Dedifferentiated amniotic fluid mesenchymal stem cell (primary cell): ENCODE data around the gene HSF2BP.
"Not testable (repeated sequence)": the region's sequence is repeated elsewhere in the genome, so short reads cannot be mapped to it uniquely, and the experiment has no call there.

Experiments
- DNase-seq: peaks from one replicate; pipeline ENCODE4 v3.0.0-alpha.2; 2016; ENCODE audit errors: extremely low spot score

HSF2BP gene

DNA sequence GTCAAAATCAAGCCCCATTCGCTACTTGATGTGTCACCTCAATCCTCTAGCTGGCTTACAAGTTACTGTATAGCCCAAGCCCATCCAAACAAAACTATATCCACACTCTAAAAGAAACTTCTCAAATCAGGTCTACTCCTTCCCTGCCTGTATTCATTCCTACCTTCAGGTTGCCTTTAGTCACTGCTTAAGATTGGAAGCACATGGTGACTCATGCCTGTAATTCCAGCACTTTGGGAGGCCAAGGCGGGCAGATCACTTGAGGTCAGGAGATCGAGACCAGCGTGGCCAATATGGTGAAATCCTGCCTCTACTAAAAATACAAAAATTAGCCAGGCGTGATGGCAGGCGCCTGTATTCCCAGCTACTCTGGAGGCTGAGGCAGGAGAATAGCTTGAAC is 7.4 kb downstream of the HSF2BP start:
- not testable (repeated sequence) for DNase-seq

DNA sequence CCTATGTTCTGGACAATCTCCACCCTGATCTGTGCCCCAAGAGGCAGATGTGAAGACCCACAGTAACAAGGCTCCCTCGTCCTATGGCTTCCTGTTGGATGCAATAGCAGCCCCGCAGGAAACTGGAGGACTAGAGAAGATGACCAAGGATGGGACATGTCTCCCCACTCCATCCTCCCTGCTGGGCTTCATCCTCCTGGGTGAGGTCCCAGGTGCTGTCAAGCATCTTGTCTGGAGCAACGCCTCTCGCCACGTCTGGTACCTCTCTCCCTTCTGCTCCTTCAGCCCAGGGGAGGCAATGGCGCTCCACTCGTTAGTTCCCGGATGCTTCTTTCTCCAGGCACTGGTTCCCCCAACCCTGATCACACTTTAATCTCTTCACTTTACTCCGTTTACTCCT is 11.1 kb downstream of the HSF2BP start:
- no peak for DNase-seq

DNA sequence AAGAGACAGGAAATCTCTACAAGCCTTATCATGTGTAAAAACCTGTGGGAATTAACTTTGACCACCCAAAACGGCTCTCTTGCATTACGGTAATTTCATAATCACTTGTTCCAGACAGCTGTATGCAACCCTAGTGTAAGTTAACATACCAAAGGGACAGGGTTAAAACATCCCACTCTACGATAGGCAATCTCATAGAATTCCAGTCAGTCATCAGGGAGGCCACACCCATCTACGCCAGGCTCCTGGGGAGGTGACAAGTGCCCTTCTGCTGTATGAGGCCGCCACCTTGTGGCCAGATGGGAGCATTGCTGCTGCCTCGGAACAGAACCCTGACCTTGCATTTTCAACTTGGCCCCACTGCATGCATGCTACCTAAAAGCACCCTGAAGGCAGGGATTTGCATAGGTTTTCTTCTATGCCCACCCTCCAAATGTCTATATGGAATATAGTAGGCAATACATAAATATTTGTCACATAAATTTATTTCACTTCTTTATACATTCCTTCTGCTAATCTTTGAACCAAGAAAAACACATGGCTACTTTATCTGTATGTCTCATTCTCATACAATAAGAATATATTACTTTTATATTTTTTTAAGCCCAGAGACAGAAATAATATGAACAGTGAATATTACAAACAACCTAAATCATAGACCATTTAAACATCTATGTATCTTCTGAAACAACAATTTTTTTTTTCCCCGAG is 12.6 kb downstream of the HSF2BP start:
- DNase-seq: peak; percentile 88

DNA sequence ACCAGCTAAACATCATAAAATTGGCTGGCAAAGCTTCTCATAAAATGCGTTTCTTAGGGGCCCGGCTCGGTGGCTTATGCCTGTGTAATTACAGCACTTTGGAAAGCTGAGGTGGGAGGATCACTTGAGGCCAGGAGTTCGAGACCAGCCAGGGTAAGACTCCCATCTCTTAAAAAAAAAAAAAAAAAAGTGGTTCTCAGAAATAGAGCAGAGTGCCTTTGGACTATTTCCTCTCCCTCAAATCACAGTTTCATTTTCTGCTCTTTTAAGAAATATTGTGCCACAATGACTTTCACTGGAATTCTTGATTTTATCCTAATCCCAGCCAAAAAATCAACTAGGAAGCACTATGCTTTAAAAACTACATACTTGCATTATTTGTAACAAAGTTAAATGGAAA is 13.3 kb downstream of the HSF2BP start:
- no peak for DNase-seq

DNA sequence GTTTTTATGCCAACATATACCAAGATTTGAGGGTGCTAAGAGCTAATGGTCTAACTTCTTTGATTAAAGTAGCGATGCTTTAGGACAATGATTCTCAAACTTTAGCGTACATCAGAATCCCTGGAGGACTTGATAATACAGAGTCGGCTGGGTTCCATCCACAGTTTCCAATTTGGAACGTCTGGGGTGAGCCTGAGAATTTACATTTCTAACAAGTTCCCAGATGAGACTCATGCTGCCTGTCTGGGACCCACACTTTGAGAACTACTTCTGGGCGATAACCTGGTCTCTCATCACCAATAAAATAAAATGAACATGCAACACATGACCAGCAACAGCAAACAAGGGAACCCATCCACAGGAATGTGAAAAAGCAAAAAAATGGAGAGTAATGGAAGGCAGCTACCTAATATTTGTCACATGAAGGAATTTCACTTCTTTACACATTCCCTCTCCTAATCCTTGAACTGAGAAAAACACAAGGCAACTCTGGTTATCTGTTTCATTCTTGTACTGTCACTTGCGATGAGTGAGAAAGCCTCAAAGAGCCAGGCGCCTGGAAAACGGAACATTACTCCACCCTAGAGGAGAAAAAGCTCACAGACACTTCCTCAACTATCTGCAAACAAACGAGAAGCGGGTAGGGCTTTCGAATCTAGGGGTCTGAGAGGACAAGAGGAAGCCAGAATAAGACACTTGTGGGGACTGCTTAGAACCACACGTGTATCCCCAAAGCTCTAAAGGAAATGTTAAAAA is 14.0 kb downstream of the HSF2BP start:
- DNase-seq: peak; percentile 62

DNA sequence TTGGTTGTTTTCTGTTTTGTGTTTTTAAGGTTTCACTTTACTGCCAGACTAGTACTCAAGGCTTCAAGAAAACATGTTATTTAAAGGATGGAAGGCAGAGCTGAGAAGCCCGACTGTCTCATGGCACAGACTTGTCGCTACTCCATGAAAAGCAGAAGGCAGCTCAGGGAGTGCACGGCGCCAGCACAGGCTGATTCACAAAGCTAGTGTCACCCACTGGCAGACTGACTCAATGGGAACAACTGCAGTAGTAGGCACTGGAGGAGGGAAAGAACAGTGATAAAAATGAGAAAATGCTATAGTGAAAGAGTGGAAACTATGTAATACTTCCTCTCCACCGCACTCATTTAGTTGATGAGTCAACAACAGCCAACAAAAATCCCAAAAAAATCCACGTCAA is 14.7 kb downstream of the HSF2BP start:
- peak; percentile 38 for DNase-seq

DNA sequence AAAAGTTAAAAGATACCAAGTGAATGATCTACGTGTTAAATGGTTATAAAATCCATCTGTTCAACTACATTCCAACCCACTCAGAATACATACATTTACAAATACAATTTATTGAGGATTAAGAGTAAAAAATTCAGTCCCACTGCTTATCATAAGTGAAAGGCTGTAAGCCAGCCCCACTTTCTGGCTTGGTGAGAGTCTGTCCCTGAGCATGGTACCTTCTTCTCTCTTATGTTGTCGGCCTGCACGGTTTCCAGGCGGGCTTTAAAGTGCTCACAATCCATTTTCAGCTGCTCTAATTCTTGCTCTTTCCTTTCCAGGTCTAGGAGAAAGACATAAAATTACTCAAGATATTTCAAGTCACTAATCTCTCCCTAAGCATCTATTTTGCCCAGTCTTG is 15.2 kb downstream of the HSF2BP start:
- no peak for DNase-seq

DNA sequence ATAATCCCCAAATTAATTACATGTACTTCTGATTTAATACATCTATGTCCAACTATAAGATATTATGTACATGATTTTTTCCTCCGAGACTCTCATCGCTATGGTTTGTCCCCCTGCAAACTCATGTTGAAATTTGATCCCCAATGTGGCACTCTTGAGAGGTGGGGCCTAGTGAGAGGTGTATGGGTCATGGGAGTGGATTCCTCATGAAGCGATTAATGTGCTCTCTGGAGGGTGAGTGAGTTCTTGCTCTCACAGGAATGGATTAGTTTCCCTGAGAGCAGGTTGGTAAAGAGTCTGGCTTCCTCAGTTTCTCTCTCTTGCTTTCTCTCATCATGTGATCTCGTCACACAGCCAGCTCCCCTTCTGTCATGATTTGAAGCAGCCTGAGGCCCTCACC is 16.1 kb downstream of the HSF2BP start:
- no peak for DNase-seq

DNA sequence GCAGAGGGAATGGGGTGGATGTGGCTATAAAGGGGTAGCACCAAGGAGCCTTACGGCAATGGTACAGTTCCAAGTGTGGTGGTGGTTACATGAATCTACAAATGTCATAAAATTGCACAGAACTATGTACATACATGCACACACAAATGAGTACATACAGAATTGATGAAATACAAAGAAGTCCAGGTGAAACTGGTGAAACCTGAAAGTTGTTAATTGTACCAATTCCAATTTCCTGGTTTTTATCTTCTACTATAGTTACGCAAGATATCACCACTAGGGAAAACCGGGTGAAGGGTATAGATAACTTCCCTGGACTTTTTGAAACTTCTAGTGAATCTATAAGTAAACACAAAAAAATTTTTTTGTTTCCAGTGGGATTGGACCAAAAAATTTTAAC is 18.9 kb downstream of the HSF2BP start:
- DNase-seq: no peak

DNA sequence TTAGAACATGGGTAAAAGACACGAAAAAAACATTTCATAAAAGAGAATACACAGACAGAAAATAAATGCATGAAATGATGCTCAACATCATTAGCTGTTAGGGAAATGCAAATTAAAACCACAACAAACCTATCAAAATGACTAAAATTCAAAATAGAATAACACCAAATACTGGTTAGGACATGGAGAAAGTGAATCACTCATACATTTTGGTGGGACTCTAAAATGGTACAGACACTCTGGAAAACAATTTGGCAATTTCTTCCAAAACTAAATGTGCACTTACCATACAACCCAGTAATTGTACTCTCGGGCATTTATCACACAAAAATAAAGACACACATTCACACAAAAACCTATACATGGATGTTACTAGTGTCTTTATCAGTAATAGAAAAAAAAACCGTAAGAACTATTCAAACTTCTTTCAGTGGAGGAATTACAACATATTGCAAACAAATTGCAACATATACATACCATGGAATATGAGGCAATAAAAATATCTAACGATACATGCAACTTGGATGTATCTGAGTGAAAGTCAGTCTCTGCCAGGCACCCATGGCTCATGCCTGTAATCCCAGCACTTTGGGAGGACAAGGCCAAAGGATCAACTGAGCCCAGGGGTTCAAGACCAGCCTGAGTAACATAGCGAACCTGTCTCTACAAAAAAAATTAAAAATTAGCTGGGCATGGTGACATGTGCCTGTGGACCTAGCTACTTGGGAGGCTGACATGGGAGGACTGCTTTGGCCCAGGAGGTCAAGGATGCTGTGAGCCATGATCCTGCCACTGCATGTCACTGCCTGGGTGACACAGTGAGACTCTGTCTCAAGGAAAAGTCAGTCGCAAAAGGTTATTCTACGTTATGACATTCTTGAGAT is 19.6 kb downstream of the HSF2BP start:
- DNase-seq: peak; percentile 88

DNA sequence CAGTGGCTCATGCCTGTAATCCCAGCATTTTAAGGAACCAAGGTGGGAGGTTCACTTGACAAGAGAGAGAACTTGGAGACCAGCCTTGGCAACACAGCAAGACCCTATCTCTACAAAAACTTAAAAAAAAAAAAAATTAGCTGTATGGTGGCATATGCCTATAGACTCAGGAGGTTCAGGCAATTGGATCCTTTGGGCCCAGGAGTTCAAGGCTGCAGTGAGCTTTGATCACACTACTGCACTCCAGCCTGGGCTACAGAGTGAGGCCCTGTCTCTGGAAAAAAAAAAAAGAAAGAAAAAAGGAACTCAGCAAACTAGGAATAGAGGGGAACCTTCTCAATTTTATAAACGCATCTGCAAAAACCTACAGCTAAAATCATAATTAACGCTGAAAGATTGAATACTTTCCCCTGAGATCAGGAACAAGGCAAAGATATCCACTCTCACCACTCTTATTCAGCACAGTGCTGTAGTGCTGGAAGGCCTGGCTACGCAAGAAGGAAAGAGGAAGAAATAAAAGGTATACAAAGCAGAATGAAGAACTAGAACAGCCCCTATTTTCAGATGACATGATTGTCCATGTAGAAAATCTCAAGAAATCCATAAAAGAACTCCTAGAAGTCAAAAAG is 21.6 kb downstream of the HSF2BP start:
- DNase-seq: no peak

DNA sequence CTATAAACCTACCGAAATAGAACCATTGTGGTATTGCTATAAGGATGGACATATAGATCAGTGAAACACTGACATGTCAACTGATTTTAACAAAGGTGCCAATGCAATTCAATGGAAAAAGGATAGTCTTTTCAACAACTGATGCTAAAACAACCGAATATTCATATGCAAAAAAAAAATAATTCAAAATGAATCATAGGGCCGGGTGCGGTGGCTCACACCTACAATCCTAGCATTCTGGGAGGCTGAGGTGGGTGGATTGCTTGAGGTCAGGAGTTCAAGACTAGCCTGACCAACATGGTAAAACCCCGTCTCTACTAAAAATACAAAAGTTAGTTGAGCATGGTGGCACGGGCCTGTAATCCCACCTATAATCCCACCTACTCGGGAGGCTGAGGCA is 23.9 kb downstream of the HSF2BP start:
- no peak for DNase-seq

DNA sequence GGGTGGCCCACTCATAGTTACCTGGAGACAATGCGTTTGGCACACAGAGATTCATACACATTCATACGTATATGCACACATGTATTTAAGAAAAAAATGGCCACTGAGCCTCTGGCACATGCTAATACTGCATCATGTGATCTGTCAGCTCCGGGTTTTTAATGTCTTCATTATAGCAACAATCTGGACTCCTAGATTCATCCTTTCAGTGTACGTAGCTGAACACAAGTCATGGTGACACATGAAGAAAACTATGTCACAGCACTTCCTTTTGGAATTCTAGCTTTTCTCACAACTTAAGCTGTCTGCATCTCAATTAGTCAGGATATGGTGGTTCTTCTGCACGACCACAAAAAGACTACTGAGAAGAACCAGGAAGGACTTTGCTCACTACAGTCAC is 24.7 kb downstream of the HSF2BP start:
- no peak for DNase-seq

DNA sequence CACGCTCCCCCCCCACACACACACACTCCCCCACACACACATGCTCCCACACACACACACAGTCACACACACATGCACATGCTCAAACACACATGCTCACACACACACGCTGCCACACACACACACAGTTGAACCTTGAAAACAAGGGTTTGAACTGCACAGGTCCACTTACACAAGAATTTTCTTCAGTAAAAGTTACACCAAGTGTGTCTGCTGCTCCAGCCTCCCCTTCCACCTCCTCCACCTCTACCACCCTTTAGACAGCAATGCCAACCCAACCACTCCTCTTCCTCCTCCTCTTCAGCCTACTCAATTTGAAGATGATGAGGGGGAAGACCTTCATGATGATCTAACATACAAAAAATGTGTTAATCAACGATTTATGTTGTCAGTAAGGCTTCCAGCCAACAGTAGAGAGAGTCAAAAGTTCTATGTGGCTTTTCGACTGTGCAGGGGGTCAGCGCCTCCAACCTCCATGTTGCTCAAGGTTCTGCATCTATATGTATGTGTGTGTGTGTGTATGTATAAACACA is 26.8 kb downstream of the HSF2BP start:
- no peak for DNase-seq

DNA sequence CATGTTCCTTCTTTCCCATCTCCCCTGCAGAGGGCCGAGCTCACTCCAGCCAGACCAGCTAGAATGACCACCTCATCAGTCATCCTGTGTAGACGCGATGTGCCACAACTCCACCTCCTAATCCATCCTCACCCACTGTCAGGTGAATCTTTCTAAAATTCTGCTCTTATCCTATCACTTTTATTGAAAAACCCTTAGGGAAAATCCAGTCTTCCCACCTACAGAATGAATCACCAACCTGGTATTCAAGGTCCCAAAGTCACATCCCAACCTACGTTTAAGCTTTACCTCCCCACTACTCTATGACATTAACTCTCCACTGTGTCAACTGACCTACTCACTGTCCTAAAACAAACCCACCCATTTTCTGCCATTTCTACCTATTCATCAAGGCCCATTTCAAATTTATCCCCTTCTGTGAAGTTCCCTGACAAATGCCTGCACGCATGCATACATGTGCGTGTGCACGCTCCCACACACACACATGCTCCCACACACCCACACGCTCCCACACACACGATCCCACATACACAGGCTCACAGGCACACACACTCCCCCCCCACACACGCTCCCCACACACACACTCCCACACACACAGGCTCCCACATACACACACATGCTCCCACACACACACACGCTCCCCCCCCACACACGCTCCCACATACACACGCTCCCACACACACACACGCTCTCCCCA is 27.7 kb downstream of the HSF2BP start:
- no peak for DNase-seq

DNA sequence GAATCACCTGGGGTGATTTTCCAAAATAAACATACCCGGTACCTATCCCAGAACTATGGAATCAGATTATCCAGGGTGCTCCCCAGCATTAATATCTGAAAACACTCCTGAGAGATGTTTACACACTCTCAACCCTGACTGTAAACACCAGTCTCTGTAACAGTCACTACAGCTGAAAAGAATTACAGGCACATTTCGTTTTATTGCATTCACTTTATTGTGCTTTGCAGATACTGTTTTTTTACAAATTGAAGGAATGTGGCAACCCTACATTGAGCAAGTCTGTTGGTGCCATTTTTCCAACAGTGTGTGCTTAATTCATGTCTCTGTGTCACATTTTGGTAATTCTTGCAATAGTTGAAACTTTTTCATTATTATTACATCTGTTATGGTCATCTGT is 31.8 kb downstream of the HSF2BP start:
- DNase-seq: no peak

DNA sequence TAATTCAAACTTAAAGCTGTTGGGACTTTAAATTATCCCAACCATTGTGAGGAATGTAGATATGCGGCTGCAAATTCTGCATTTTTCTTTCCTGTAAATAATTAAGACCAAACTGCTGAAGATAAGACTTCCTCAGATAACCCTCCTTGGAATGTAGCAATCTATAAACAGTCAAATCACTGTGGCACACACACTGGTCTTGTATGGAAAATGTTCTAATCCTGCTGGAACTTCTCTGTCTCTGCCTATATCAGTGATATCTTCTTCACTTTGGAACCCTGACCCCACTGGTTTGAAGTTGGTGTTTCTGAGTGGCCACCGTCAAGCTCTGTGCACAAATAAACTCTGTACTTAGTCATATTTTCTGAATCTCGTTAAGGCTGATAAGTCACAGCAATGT is 32.9 kb downstream of the HSF2BP start:
- DNase-seq: no peak

DNA sequence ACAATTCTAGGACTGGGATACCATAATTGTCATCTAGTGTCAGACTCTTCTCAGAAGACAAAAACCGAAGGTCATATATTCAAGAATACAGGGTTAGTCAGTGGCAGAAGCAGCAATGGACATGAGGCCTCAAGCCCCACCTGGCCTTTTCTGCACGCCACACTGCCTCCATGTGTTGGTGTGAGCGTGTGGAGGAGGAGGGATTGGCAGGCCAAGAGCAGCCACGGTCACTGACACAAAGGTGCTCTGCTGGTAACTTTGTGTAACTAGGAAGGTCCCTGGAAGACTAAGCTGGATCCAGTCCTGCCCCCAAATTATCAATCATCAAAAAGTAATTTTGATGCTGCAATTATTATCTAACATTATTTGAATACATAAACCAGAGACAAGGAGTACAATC is 34.9 kb downstream of the HSF2BP start:
- no peak for DNase-seq

DNA sequence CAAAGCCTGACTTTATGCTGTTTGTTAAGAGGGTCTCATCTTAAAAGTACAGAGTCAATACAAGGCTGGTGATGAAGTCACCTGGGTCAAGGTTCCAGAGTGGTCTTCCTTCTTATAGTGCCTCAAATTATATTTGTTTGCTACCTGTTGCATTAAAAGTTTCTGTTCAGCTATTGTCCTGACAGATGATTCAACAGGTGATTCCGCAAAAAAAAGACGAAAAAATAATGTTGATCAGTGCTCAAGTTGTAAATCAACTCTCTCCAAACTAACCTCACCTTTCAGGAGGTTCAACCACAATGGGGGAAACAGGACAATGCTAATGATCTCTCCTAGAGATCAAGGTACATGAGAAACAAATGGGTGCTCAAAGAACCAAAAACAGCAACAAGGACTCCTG is 35.7 kb downstream of the HSF2BP start:
- DNase-seq: no peak

DNA sequence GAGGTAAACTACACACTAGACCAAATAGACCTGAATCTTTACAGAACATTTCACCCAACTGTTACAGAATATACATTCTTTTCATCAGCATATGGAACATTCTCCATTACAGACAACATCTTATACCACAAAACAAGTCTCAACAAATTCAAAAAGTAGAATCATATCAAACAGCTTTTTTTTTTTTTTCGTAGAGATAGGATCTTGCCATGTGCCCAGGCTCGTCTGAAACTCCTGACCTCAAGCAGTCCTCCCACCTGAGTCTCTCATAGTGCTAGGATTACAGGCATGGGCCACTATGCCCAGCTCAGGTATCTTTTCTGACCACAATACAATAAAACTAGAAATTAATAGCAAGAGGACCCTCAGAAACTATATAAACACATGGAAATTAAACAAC is 36.5 kb downstream of the HSF2BP start:
- DNase-seq: no peak

DNA sequence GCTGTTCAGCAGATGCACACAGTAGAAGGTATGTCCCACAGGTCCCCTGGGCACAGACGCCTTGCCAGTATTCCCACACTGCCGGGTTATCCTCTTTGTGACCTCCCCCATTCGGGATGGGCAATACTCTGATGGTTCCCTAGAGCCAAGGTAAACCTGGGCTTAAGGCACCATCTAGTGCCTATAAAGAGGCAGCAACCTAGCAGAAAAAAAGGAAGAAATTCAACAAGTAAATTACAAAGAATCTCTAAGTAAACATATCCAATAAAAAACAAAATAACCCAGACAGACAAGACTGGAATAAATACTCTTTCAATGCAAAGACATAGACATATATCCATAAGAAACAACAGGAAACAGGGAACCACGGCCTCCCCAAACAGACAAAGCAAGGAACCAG is 39.4 kb downstream of the HSF2BP start:
- DNase-seq: no peak
